KMS-11 (cell line): ENCODE data around the gene ACTL6A.
A peak's percentile ranks its signal among the peaks of the same experiment; 100 is the strongest.

Source experiments
- H2AFZ ChIP-seq: fragments of 200-600 bp; sonication (generic); 2 replicates; pipeline ENCODE4 v1.6.1; 2016; ENCODE audit warnings: antibody characterized with exemption, mixed run types, low read depth
- H3K27ac ChIP-seq: fragments of 200-600 bp; sonication (generic); 2 replicates; pipeline ENCODE4 v1.6.1; 2016; ENCODE audit warnings: mild to moderate bottlenecking, mixed run types
- H3K27me3 ChIP-seq: fragments of 200-600 bp; sonication (generic); 2 replicates; pipeline ENCODE4 v1.6.1; 2017; ENCODE audit warnings: mild to moderate bottlenecking, low read depth, mixed run types, moderate library complexity; ENCODE audit not compliant: insufficient read depth
- H3K36me3 ChIP-seq: fragments of 200-600 bp; sonication (generic); 2 replicates; pipeline ENCODE4 v1.6.1; 2017; ENCODE audit warnings: mild to moderate bottlenecking, mixed run types; ENCODE audit not compliant: insufficient read depth
- H3K4me1 ChIP-seq: fragments of 200-600 bp; sonication (generic); 2 replicates; pipeline ENCODE4 v1.6.1; 2016; ENCODE audit warnings: mild to moderate bottlenecking, low read depth, mixed run types; ENCODE audit not compliant: poor library complexity, severe bottlenecking
- H3K4me2 ChIP-seq: fragments of 200-600 bp; sonication (generic); 2 replicates; pipeline ENCODE4 v1.7.0; 2016; ENCODE audit warnings: mild to moderate bottlenecking, mixed run types
- H3K4me3 ChIP-seq: fragments of 200-600 bp; sonication (generic); IDR thresholded peaks from 2 replicates; pipeline ENCODE4 v1.6.1; 2017; ENCODE audit warnings: low read depth, low read length, mixed read lengths; ENCODE audit not compliant: insufficient read depth
- H3K79me2 ChIP-seq: fragments of 200-600 bp; sonication (generic); 2 replicates; pipeline ENCODE4 v1.6.1; 2016; ENCODE audit warnings: low read depth, mixed run types; ENCODE audit not compliant: insufficient read depth
- H3K9ac ChIP-seq: fragments of 200-600 bp; sonication (generic); 2 replicates; pipeline ENCODE4 v1.6.1; 2016; ENCODE audit warnings: mild to moderate bottlenecking, mixed run types
- H4K20me1 ChIP-seq: fragments of 200-600 bp; sonication (generic); 2 replicates; pipeline ENCODE4 v1.6.1; 2016; ENCODE audit warnings: mild to moderate bottlenecking, mixed run types; ENCODE audit not compliant: insufficient read depth
- CTCF ChIP-seq: fragments of 200-600 bp; sonication (generic); conservative IDR thresholded peaks from 2 replicates; pipeline ENCODE4 v1.6.1; 2017; ENCODE audit warnings: low read depth, mild to moderate bottlenecking, antibody characterized with exemption, low read length, moderate library complexity, mixed read lengths

ACTL6A gene

GRCh38 chr3:179541596-179541995 is 21.1 kb upstream of the ACTL6A start:
- no peak overlapping the region for H2AFZ ChIP-seq
- H3K79me2 ChIP-seq = no peaks in the 10 kb centered on the region
- H3K27me3 ChIP-seq = no peaks in the 10 kb centered on the region
- H3K4me3 ChIP-seq = no peak overlapping the region
- no peak for TF ChIP-seq CTCF
- H3K27ac ChIP-seq = no peak overlapping the region
- no peak overlapping the region for H3K4me2 ChIP-seq
- H3K9ac ChIP-seq = no peak overlapping the region
- H4K20me1 ChIP-seq = no peaks in the 10 kb centered on the region
- H3K4me1 ChIP-seq = peaks cover 3% of the 10 kb centered on the region
- no peaks in the 10 kb centered on the region for H3K36me3 ChIP-seq

- Histone ChIP-seq H4K20me1 (no peaks in the 10 kb centered on the region), H3K9ac (no peak overlapping the region), H3K4me1 (peaks cover 10% of the 10 kb centered on the region), H3K27me3 (no peaks in the 10 kb centered on the region), H3K36me3 (no peaks in the 10 kb centered on the region), H3K4me3 (no peak overlapping the region), H2AFZ (no peak overlapping the region), H3K27ac (no peak overlapping the region), H3K4me2 (no peak overlapping the region), H3K79me2 (no peaks in the 10 kb centered on the region)
- no peak for TF ChIP-seq CTCF
These were observed 20.4 kb upstream of the ACTL6A start for GRCh38 chr3:179542375-179542774.

DNA sequence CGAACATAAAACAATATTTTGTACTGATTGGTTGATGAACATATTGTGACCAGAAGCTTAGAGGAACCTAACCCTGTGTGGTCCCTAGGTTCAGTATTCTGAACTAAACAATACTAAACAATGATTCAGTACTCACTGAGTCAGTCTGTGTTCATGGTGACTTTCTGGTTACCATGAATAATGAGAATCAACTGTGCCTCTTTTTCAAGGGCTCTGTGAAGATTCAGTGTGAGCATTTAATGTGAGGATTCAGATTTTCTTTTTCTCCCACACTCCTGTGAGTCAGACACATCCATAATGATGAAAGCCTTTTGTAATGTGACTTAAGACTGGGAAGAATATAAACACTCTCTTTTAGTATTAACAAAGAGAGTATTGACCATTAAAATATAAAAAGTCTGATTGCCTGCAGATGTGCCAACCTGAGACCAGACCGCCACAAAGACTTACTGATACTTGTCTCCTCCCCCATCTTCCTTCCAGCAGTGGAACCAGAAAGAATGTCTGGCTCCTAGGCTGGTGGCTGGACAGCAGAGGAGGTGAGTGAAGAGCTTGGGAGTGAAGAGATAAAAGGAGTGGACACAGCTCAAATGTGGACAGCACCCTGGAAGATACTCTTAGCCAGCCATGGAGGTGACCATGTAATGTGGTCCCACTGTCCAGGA is 17.6 kb upstream of the ACTL6A start:
- Histone ChIP-seq H3K4me1 (peaks cover 10% of the 10 kb centered on the region), H4K20me1 (no peaks in the 10 kb centered on the region), H3K36me3 (no peaks in the 10 kb centered on the region), H3K4me3 (no peak overlapping the region), H3K4me2 (no peak overlapping the region), H3K9ac (no peak overlapping the region), H2AFZ (no peak overlapping the region), H3K27ac (no peak overlapping the region), H3K27me3 (no peaks in the 10 kb centered on the region), H3K79me2 (no peaks in the 10 kb centered on the region)
- TF ChIP-seq CTCF = no peak

DNA sequence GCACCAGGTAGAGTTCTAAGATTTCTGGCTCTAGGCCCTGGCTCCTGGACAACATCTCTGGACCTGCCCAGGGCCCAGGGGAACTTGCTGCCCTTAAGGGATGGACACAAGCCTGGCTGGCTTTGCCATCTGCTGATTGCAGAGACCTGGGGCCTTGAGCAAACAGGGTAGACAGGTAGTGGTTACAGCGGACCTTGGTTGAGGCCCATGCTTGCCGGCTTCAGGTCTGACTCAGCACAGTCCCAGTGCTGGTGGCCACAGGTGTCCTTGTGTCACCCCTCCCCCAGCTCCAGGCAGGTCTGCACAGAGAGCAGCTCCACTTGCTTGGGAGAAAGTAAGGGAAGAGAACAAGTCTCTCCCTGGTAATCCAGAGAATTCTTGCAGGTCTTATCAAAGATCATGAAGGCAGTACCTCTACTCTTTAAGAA is 15.9 kb upstream of the ACTL6A start:
- H2AFZ ChIP-seq = 0 out of 2 replicates have a peak overlapping the region, but pooled peaks have one; percentile 10

More for the DNA sequence above, 15.9 kb upstream of the ACTL6A start:
- H3K27ac ChIP-seq = no peak overlapping the region
- no peaks in the 10 kb centered on the region for H3K79me2 ChIP-seq
- no peaks in the 10 kb centered on the region for H3K36me3 ChIP-seq
- no peak for TF ChIP-seq CTCF
- no peaks in the 10 kb centered on the region for H4K20me1 ChIP-seq
- H3K4me2 ChIP-seq = peak overlapping the region; percentile 4; the same call in 1 of the 2 replicates
- H3K9ac ChIP-seq = no peak overlapping the region
- H3K27me3 ChIP-seq = no peaks in the 10 kb centered on the region
- peaks cover 10% of the 10 kb centered on the region for H3K4me1 ChIP-seq
- H3K4me3 ChIP-seq = no peak overlapping the region
